ENCODE data around the gene PPP2R5A. TPM values are rescaled to one million over a fixed set of nuclear protein-coding genes. Genes with fewer than 3 reads are reported as not detected.

The PPP2R5A gene
- total and polyA plus RNA-seq, 2 of the 13 experiments (the other 11 are each of a cell fraction or from before 2014, with no cell fraction given) = 22.0 to 31.4 TPM

DNA sequence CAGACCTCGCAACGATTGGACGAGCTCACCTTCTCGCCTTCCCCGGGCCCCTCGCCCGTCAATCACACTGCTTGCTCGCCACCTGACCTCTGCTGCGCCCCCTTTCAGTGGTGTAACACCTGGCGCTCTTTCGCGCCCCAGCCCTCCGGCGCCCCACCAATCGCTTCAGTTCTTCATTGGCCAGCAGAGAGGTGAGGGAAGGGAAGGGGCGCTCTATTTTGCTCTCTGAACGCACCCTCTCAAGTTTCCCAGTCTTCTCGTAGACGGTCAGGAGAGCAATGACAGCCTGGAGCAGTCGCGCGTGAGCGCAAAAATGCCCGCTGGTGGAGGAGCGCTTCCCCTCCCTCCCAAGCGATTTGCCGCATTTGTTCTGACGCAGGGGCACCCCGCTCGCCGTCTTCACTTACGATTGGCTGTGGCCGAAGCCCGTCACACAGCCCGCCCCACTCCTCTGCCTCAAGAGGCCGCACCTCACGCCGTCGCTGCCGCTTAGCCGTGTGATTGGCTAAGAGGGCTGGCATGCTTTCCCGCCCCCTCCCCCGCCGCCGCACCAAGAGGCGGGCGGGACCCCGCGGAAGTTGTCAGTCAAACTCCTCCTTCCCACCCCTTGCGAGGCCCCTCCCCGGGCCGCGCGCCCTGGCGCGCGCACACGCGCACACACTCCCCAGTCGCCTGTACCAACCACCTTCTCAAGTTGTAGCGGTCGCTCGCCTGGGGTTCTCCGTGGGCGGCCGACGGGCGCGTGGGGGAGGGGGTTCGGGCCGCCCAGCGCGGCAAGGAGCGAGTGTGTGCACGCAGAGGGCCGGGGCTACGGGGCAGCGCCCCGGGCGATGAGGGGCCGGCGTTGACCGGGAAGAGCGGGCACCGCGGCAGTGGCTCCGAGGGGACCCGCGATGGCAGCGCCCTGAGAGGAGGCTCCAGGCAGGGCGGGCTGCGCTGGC, at the start of gene PPP2R5A (continued):
- peak; percentile 46; the same call in 1 of the 2 replicates for TF ChIP-seq KLF11 (CRISPR knock-in tag; IDR thresholded peaks at IDR 0.05)
- TF ChIP-seq ZNF878 (CRISPR knock-in tag; IDR thresholded peaks at IDR 0.05) = no peak
- TF ChIP-seq ZNF451 (CRISPR knock-in tag; IDR thresholded peaks at IDR 0.05) = no peak
- TF ChIP-seq, protein P1, sequence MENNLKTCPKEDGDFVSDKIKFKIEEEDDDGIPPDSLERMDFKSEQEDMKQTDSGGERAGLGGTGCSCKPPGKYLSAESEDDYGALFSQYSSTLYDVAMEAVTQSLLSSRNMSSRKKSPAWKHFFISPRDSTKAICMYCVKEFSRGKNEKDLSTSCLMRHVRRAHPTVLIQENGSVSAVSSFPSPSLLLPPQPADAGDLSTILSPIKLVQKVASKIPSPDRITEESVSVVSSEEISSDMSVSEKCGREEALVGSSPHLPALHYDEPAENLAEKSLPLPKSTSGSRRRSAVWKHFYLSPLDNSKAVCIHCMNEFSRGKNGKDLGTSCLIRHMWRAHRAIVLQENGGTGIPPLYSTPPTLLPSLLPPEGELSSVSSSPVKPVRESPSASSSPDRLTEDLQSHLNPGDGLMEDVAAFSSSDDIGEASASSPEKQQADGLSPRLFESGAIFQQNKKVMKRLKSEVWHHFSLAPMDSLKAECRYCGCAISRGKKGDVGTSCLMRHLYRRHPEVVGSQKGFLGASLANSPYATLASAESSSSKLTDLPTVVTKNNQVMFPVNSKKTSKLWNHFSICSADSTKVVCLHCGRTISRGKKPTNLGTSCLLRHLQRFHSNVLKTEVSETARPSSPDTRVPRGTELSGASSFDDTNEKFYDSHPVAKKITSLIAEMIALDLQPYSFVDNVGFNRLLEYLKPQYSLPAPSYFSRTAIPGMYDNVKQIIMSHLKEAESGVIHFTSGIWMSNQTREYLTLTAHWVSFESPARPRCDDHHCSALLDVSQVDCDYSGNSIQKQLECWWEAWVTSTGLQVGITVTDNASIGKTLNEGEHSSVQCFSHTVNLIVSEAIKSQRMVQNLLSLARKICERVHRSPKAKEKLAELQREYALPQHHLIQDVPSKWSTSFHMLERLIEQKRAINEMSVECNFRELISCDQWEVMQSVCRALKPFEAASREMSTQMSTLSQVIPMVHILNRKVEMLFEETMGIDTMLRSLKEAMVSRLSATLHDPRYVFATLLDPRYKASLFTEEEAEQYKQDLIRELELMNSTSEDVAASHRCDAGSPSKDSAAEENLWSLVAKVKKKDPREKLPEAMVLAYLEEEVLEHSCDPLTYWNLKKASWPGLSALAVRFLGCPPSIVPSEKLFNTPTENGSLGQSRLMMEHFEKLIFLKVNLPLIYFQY (CRISPR knock-in tag; IDR thresholded peaks at IDR 0.05; ENCODE audit: borderline replicate concordance) = peak; percentile 15; the same call in 1 of the 2 replicates
- TF ChIP-seq, protein P2, sequence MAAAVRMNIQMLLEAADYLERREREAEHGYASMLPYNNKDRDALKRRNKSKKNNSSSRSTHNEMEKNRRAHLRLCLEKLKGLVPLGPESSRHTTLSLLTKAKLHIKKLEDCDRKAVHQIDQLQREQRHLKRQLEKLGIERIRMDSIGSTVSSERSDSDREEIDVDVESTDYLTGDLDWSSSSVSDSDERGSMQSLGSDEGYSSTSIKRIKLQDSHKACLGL (CRISPR knock-in tag; IDR thresholded peaks at IDR 0.05) = no peak
- TF ChIP-seq CAMTA2 (CRISPR knock-in tag; IDR thresholded peaks at IDR 0.05; ENCODE audit: borderline replicate concordance) = no peak
- no peak for TF ChIP-seq ZNF672 (CRISPR knock-in tag; IDR thresholded peaks at IDR 0.05)
- TF ChIP-seq ZNF263 (CRISPR knock-in tag; IDR thresholded peaks at IDR 0.05) = no peak
- TF ChIP-seq SMYD3 (CRISPR knock-in tag; IDR thresholded peaks at IDR 0.05) = peak; percentile 45
- TF ChIP-seq ZNF513 (CRISPR knock-in tag; conservative IDR thresholded peaks at IDR 0.05) = no peak
- TF ChIP-seq, protein P3, sequence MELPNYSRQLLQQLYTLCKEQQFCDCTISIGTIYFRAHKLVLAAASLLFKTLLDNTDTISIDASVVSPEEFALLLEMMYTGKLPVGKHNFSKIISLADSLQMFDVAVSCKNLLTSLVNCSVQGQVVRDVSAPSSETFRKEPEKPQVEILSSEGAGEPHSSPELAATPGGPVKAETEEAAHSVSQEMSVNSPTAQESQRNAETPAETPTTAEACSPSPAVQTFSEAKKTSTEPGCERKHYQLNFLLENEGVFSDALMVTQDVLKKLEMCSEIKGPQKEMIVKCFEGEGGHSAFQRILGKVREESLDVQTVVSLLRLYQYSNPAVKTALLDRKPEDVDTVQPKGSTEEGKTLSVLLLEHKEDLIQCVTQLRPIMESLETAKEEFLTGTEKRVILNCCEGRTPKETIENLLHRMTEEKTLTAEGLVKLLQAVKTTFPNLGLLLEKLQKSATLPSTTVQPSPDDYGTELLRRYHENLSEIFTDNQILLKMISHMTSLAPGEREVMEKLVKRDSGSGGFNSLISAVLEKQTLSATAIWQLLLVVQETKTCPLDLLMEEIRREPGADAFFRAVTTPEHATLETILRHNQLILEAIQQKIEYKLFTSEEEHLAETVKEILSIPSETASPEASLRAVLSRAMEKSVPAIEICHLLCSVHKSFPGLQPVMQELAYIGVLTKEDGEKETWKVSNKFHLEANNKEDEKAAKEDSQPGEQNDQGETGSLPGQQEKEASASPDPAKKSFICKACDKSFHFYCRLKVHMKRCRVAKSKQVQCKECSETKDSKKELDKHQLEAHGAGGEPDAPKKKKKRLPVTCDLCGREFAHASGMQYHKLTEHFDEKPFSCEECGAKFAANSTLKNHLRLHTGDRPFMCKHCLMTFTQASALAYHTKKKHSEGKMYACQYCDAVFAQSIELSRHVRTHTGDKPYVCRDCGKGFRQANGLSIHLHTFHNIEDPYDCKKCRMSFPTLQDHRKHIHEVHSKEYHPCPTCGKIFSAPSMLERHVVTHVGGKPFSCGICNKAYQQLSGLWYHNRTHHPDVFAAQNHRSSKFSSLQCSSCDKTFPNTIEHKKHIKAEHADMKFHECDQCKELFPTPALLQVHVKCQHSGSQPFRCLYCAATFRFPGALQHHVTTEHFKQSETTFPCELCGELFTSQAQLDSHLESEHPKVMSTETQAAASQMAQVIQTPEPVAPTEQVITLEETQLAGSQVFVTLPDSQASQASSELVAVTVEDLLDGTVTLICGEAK (IDR thresholded peaks at IDR 0.05) = no peak
- TF ChIP-seq, protein P3 (CRISPR knock-in tag; IDR thresholded peaks at IDR 0.05) = peak; percentile 2
- TF ChIP-seq ZNF777 (CRISPR knock-in tag; IDR thresholded peaks at IDR 0.05) = no peak

All from HepG2 (cell line).